Stimulated activated CD4-positive, alpha-beta T cell treated with anti-CD3 and anti-CD28 coated beads, Interleukin-15, amount 100 ng/mL, for 24 hours (primary cell): ENCODE measurements around the gene RTN4RL1.
A peak's percentile ranks its signal among the peaks of the same experiment; 100 is the strongest.
"Not testable (repeated sequence)": the region's sequence is repeated elsewhere in the genome, so short reads cannot be mapped to it uniquely, and the experiment has no call there.

ENCODE experiments used
- DNase-seq: peaks from one replicate; pipeline ENCODE4 v3.0.0-alpha.2; 2020

Gene RTN4RL1

GRCh38 chr17:1997927-1998742 is 27.0 kb downstream of the RTN4RL1 start:
- peak; percentile 12 for DNase-seq

GRCh38 chr17:1997289-1997926 is 27.7 kb downstream of the RTN4RL1 start:
- no peak for DNase-seq

- no peak for DNase-seq
Measured at GRCh38 chr17:1996800-1997288, 28.3 kb downstream of the RTN4RL1 start.

GRCh38 chr17:1995907-1996799 is 29.0 kb downstream of the RTN4RL1 start:
- DNase-seq = no peak

GRCh38 chr17:1995321-1995892 is 29.7 kb downstream of the RTN4RL1 start:
- DNase-seq = no peak

GRCh38 chr17:1994707-1995106 is 30.4 kb downstream of the RTN4RL1 start:
- no peak for DNase-seq

GRCh38 chr17:1992541-1992940 is 32.6 kb downstream of the RTN4RL1 start:
- DNase-seq = no peak

- no peak for DNase-seq
Measured at GRCh38 chr17:1989135-1989534, 36.0 kb downstream of the RTN4RL1 start.

- DNase-seq = no peak
Measured at GRCh38 chr17:1986783-1987451, 38.2 kb downstream of the RTN4RL1 start.

- no peak for DNase-seq
Measured at GRCh38 chr17:1985686-1986085, 39.4 kb downstream of the RTN4RL1 start.

GRCh38 chr17:1985093-1985492 is 40.0 kb downstream of the RTN4RL1 start:
- no peak for DNase-seq

GRCh38 chr17:1982793-1983366 is 42.3 kb downstream of the RTN4RL1 start:
- not testable (repeated sequence) for DNase-seq

- no peak for DNase-seq
Measured at GRCh38 chr17:1980665-1981250, 44.4 kb downstream of the RTN4RL1 start.

GRCh38 chr17:1979182-1979985 is 45.8 kb downstream of the RTN4RL1 start:
- no peak for DNase-seq

- DNase-seq = no peak
Measured at GRCh38 chr17:1978396-1978949, 46.7 kb downstream of the RTN4RL1 start.

- no peak for DNase-seq
Measured at GRCh38 chr17:1977583-1978395, 47.3 kb downstream of the RTN4RL1 start.

- no peak for DNase-seq
Measured at GRCh38 chr17:1976683-1977064, 48.5 kb downstream of the RTN4RL1 start.

- DNase-seq = no peak
Measured at GRCh38 chr17:1976000-1976682, 49.0 kb downstream of the RTN4RL1 start.

GRCh38 chr17:1975573-1975972 is 49.6 kb downstream of the RTN4RL1 start:
- DNase-seq = no peak
